ENCODE results near the gene C11orf16. TPM values are rescaled to one million over a fixed set of nuclear protein-coding genes. Genes with fewer than 3 reads are reported as not detected.

Gene C11orf16
- total and polyA plus RNA-seq, 9 of the 15 experiments (the other 6 are each of a cell fraction or from before 2014, with no cell fraction given), result not detected

DNA sequence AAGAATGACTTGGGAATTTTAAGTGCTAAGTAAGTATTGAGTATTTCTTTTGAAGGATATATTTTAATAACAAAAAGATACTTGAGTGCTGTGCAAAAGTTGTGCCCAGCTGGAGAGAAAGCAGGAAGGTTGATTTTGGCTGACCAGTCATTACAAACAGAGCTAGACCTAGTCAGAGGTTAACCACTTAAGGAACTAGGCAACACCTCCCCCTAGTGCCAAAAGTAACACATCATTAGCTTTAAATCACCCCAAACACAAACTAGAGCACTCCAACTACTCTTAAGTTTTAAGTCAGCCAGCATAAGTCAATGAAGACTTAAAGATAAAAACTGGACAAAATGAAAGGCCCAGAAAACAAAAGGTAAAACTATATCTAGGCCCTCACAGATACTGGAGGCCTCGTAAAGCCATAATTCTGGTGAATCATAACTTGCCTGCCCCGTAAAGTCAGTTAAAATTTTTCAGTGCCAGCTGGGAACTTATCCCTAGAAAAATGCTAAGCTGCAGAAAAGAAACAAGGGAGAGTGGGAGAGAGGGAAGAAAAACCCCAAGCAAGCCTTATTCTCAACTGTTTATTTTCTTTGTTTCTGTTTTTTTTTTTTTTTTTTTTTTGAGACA, 26.9 kb upstream of the C11orf16 start (continued):
- TF ChIP-seq DEAF1 (CRISPR knock-in tag; IDR thresholded peaks at IDR 0.05), result peak; percentile 75
- peak; percentile 58 to 88 (median 76) for TF ChIP-seq CTCF (IDR thresholded peaks at IDR 0.05 in 2 of 3, conservative IDR thresholded peaks at IDR 0.05 in 1 of 3; ENCODE audit: insufficient read depth in 2 of 3, low read depth in 1 of 3, low read length in 3 of 3)
- no peak for TF ChIP-seq FIP1L1 (IDR thresholded peaks at IDR 0.05; ENCODE audit: low read depth, low read length, poor library complexity, severe bottlenecking)
- peak; percentile 87 to 88 for TF ChIP-seq RAD21 (CRISPR knock-in tag; conservative IDR thresholded peaks at IDR 0.05 in 1 of 2, IDR thresholded peaks at IDR 0.05 in 1 of 2)
- no peak for TF ChIP-seq JUND (IDR thresholded peaks at IDR 0.05; ENCODE audit: borderline replicate concordance, low read depth, low read length)
- TF ChIP-seq JUND (tag; IDR thresholded peaks at IDR 0.05; ENCODE audit: borderline replicate concordance, low read depth, low read length), result 0 out of 3 replicates have a peak, but pooled peaks have one; percentile 21
- no peak for TF ChIP-seq NEUROD1 (IDR thresholded peaks at IDR 0.05; ENCODE audit: borderline replicate concordance, low read depth, low read length, partially characterized antibody)
- TF ChIP-seq, protein P1, sequence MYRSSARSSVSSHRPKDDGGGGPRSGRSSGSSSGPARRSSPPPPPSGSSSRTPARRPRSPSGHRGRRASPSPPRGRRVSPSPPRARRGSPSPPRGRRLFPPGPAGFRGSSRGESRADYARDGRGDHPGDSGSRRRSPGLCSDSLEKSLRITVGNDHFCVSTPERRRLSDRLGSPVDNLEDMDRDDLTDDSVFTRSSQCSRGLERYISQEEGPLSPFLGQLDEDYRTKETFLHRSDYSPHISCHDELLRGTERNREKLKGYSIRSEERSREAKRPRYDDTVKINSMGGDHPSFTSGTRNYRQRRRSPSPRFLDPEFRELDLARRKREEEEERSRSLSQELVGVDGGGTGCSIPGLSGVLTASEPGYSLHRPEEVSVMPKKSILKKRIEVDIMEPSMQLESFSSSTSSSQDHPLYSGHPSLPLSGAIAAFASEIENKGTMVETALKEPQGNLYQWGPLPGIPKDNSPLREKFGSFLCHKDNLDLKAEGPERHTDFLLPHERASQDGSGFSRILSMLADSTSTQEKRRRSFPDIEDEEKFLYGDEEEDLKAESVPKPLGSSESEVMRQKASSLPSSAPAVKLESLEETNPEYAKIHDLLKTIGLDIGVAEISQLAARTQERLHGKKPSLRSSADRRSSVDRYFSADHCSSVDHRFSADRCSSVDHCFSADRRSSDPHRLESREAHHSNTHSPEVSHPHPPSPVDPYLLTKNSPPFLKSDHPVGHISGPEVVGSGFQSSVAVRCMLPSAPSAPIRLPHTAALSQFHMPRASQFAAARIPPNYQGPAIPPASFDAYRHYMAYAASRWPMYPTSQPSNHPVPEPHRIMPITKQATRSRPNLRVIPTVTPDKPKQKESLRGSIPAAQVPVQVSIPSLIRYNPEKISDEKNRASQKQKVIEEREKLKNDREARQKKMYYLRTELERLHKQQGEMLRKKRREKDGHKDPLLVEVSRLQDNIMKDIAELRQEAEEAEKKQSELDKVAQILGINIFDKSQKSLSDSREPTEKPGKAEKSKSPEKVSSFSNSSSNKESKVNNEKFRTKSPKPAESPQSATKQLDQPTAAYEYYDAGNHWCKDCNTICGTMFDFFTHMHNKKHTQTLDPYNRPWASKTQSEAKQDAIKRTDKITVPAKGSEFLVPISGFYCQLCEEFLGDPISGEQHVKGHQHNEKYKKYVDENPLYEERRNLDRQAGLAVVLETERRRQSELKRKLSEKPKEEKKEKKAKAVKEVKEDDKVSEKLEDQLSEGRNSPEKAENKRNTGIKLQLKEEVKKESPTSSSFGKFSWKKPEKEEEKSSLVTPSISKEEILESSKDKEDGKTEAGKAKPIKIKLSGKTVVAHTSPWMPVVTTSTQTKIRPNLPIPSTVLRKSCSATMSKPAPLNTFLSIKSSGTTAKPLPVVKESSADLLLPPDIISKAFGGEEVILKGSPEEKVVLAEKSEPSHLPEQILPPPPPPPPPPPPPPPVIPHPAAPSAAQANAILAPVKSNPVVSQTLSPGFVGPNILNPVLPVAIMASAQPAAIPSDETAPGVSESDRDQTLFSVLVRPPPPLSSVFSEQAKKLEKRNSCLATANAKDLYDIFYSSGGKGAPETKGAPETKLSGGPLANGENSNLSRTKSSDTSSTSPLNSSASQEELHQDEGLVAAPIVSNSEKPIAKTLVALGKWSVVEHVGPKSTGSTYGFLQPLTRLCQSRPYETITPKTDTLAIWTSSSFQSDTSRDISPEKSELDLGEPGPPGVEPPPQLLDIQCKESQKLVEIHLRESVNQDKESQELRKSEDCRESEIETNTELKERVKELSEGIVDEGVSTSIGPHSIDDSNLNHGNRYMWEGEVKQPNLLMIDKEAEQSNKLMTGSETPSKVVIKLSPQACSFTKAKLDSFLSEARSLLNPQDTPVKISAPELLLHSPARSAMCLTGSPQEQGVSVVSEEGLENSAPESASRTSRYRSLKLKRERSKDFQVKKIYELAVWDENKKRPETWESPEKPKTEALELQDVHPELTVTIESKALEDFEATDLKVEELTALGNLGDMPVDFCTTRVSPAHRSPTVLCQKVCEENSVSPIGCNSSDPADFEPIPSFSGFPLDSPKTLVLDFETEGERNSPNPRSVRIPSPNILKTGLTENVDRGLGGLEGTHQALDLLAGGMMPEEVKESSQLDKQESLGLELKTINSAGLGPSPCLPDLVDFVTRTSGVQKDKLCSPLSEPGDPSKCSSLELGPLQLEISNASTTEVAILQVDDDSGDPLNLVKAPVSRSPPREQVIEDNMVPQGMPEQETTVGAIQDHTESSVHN (IDR thresholded peaks at IDR 0.05; ENCODE audit: borderline replicate concordance in 1 of 2, low read depth in 1 of 2), result no peak
- no peak for TF ChIP-seq CBX5 (IDR thresholded peaks at IDR 0.05; ENCODE audit: borderline replicate concordance, low read depth)
- TF ChIP-seq, protein P2, sequence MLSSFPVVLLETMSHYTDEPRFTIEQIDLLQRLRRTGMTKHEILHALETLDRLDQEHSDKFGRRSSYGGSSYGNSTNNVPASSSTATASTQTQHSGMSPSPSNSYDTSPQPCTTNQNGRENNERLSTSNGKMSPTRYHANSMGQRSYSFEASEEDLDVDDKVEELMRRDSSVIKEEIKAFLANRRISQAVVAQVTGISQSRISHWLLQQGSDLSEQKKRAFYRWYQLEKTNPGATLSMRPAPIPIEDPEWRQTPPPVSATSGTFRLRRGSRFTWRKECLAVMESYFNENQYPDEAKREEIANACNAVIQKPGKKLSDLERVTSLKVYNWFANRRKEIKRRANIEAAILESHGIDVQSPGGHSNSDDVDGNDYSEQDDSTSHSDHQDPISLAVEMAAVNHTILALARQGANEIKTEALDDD (IDR thresholded peaks at IDR 0.05), result peak; percentile 98
- TF ChIP-seq ZNF277 (CRISPR knock-in tag; IDR thresholded peaks at IDR 0.05; ENCODE audit: borderline replicate concordance), result no peak

Measured in K562 (cell line).